Rectal smooth muscle tissue (tissue), 1 donor: ENCODE measurements around the gene ZNF791.
"Not testable (repeated sequence)": the region's sequence is repeated elsewhere in the genome, so short reads cannot be mapped to it uniquely, and the experiment has no call there.

Experiments
- H3K27ac ChIP-seq: one replicate; pipeline ENCODE4 v1.7.0; 2013; ENCODE audit warnings: low read depth, low read length, inconsistent platforms
- H3K27me3 ChIP-seq: one replicate; pipeline ENCODE4 v1.7.0; 2013; ENCODE audit warnings: low read length; ENCODE audit not compliant: control insufficient read depth, insufficient read depth
- H3K36me3 ChIP-seq: one replicate; pipeline ENCODE4 v1.7.0; 2013; ENCODE audit warnings: low read length; ENCODE audit not compliant: control insufficient read depth, insufficient read depth
- H3K4me1 ChIP-seq: one replicate; pipeline ENCODE4 v1.7.0; 2013; ENCODE audit warnings: low read length; ENCODE audit not compliant: control insufficient read depth, insufficient read depth
- H3K4me3 ChIP-seq: one replicate; pipeline ENCODE4 v1.7.0; 2013; ENCODE audit warnings: low read length
- H3K9ac ChIP-seq: one replicate; pipeline ENCODE4 v1.7.0; 2013; ENCODE audit warnings: low read length

The ZNF791 gene

DNA sequence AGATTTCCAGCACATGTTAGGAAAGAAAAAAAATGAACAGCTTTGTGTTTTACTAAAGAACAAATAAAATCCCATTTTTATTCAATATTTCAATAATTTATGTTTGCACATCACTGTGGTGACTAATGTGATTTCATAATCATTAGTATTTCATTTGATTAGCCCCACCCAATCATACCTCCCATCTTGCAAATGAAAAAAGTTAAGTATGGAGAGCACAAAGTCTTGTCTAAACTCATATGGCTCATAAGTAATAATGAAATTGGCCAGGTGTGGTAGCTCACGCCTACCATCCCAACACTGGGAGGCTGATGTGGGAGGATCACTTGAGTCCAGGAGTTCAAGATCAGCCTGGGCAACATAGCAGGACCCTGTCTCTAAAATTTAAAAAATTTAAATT is 3.9 kb upstream of the ZNF791 start:
- Histone ChIP-seq H3K36me3 (peaks cover 2% of the 10 kb centered on the region), H3K4me1 (no peaks in the 10 kb centered on the region), H3K4me3 (no peak overlapping the region), H3K27ac (no peak overlapping the region), H3K9ac (no peak overlapping the region), H3K27me3 (no peaks in the 10 kb centered on the region)

DNA sequence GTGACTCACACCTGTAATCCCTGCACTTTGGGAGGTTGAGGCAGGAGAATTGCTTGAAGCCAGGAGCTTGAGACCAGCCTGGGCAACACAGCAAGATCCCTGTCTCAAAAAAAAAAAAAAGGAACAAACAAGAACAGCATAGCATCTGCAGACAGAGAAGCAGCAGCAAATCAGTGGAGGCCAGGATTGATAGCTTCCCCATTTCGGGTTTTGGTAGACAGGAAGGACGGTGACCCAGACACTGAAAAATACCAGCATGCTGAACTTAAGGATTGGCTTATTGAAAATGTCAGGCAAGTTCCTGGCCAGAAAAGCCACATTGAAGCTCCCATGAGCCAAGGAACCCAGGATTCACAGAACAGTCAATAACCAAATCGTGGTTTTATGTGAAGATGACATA is 3.1 kb upstream of the ZNF791 start:
- no peak overlapping the region for H3K27ac ChIP-seq
- H3K27me3 ChIP-seq = no peaks in the 10 kb centered on the region
- H3K9ac ChIP-seq = no peak overlapping the region
- peaks cover 2% of the 10 kb centered on the region for H3K36me3 ChIP-seq
- peaks cover 3% of the 10 kb centered on the region for H3K4me1 ChIP-seq
- no peak overlapping the region for H3K4me3 ChIP-seq

DNA sequence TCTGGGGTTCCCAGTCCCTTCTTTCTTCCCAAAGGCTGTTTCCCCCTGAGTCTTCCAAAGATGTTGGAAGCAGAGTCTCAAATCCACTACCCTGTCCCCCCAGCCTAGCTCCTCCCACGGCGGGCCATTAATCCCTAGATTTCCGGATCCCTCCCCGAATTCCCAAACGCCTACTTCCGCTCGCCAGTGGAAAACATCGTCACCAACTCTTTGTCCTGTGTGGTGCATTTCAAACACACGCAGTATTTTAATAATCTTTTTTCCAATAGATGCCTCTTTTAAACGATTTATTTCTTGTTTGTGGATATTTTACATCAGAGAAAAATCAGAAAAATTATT is 610 bp downstream of the ZNF791 start:
- Histone ChIP-seq H3K9ac (peak overlapping the region; percentile 97), H3K4me1 (peaks cover 3% of the 10 kb centered on the region), H3K27me3 (no peaks in the 10 kb centered on the region), H3K36me3 (peaks cover 9% of the 10 kb centered on the region), H3K27ac (peak overlapping the region; percentile 98), H3K4me3 (peak overlapping the region; percentile 99)

GRCh38 chr19:12617646-12618045 is 6.9 kb downstream of the ZNF791 start:
- Histone ChIP-seq H3K4me1 (no peaks in the 10 kb centered on the region), H3K27ac (no peak overlapping the region), H3K9ac (no peak overlapping the region), H3K4me3 (no peak overlapping the region), H3K27me3 (no peaks in the 10 kb centered on the region), H3K36me3 (peaks cover 7% of the 10 kb centered on the region)

- H3K4me3 ChIP-seq, H3K9ac ChIP-seq, H3K36me3 ChIP-seq, H3K27me3 ChIP-seq, H3K27ac ChIP-seq, H3K4me1 ChIP-seq: not testable (repeated sequence)
Measured at GRCh38 chr19:12621253-12622024, 10.7 kb downstream of the ZNF791 start.

GRCh38 chr19:12623361-12624031 is 12.8 kb downstream of the ZNF791 start:
- Histone ChIP-seq H3K4me1 (no peaks in the 10 kb centered on the region), H3K4me3 (no peak overlapping the region), H3K27me3 (no peaks in the 10 kb centered on the region), H3K36me3 (peaks cover 17% of the 10 kb centered on the region), H3K9ac (no peak overlapping the region), H3K27ac (no peak overlapping the region)

- peaks cover 24% of the 10 kb centered on the region for H3K36me3 ChIP-seq
- H3K4me1 ChIP-seq = no peaks in the 10 kb centered on the region
- H3K27ac ChIP-seq = no peak overlapping the region
- no peaks in the 10 kb centered on the region for H3K27me3 ChIP-seq
- H3K4me3 ChIP-seq = no peak overlapping the region
- no peak overlapping the region for H3K9ac ChIP-seq
Measured at GRCh38 chr19:12626958-12627357, 16.2 kb downstream of the ZNF791 start.

GRCh38 chr19:12628040-12629022 is 17.6 kb downstream of the ZNF791 start:
- Histone ChIP-seq H3K27me3 (no peaks in the 10 kb centered on the region), H3K36me3 (peaks cover 24% of the 10 kb centered on the region), H3K4me1 (no peaks in the 10 kb centered on the region), H3K9ac (no peak overlapping the region), H3K27ac (no peak overlapping the region), H3K4me3 (no peak overlapping the region)

GRCh38 chr19:12629215-12629614 is 18.5 kb downstream of the ZNF791 start:
- peaks cover 27% of the 10 kb centered on the region for H3K36me3 ChIP-seq
- H3K27ac ChIP-seq = no peak overlapping the region
- H3K4me3 ChIP-seq = no peak overlapping the region
- H3K9ac ChIP-seq = no peak overlapping the region
- no peaks in the 10 kb centered on the region for H3K27me3 ChIP-seq
- H3K4me1 ChIP-seq = no peaks in the 10 kb centered on the region

DNA sequence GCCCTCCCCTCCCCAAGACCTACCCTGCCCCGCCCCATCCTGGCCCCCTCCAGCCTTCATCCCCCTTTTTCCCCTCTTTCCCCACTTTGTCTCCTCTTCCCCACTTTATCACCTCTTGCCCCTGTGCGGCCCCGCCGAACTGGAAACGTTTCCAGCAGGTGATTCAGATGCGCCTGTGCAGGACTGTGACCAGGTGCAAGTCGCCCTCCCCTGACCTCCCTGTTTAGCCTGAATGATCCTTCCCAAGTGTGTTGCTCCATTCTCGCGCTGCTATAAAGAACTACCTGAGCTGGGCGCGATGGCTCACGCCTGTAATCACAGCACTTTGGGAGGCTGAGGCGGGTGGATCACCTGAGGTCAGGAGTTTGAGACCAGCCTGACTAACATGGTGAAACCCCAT is 25.9 kb downstream of the ZNF791 start:
- H3K27ac ChIP-seq = no peak overlapping the region
- H3K27me3 ChIP-seq = no peaks in the 10 kb centered on the region
- H3K4me1 ChIP-seq = peaks cover 3% of the 10 kb centered on the region
- no peak overlapping the region for H3K4me3 ChIP-seq
- no peak overlapping the region for H3K9ac ChIP-seq
- peaks cover 3% of the 10 kb centered on the region for H3K36me3 ChIP-seq

GRCh38 chr19:12638611-12639182 is 28.0 kb downstream of the ZNF791 start:
- no peak overlapping the region for H3K4me3 ChIP-seq
- no peak overlapping the region for H3K9ac ChIP-seq
- no peaks in the 10 kb centered on the region for H3K27me3 ChIP-seq
- no peaks in the 10 kb centered on the region for H3K36me3 ChIP-seq
- peaks cover 3% of the 10 kb centered on the region for H3K4me1 ChIP-seq
- H3K27ac ChIP-seq = no peak overlapping the region
